IPS-NIHi11 (cell line): ENCODE data around the gene METRNL.

Experiments
- DNase-seq: peaks from one replicate; pipeline ENCODE4 v3.0.0; 2012; ENCODE audit warnings: mixed read lengths, low spot score

The METRNL gene

GRCh38 chr17:83092186-83092585, 12.8 kb downstream of the METRNL start:
- DNase-seq: no peak

- no peak for DNase-seq
Measured at GRCh38 chr17:83092931-83093330, 13.5 kb downstream of the METRNL start.

GRCh38 chr17:83093506-83093905, 14.1 kb downstream of the METRNL start:
- DNase-seq: no peak

- no peak for DNase-seq
Measured at GRCh38 chr17:83094291-83094690, 14.9 kb downstream of the METRNL start.

GRCh38 chr17:83095016-83095415, 15.6 kb downstream of the METRNL start:
- DNase-seq: no peak

GRCh38 chr17:83096401-83097224, 17.2 kb downstream of the METRNL start:
- no peak for DNase-seq

- DNase-seq: no peak
Measured at GRCh38 chr17:83097831-83098230, 18.4 kb downstream of the METRNL start.

- DNase-seq: no peak
Measured at GRCh38 chr17:83098241-83099085, 19.1 kb downstream of the METRNL start.

- no peak for DNase-seq
Measured at GRCh38 chr17:83099086-83099555, 19.7 kb downstream of the METRNL start.

GRCh38 chr17:83099570-83100181, 20.3 kb downstream of the METRNL start:
- no peak for DNase-seq

GRCh38 chr17:83100220-83100852, 20.9 kb downstream of the METRNL start:
- DNase-seq: no peak

- no peak for DNase-seq
Measured at GRCh38 chr17:83100853-83101391, 21.5 kb downstream of the METRNL start.

- no peak for DNase-seq
Measured at GRCh38 chr17:83101805-83102480, 22.5 kb downstream of the METRNL start.

- DNase-seq: peak; percentile 69
Measured at GRCh38 chr17:83103200-83103942, 24.0 kb downstream of the METRNL start.

- DNase-seq: no peak
Measured at GRCh38 chr17:83103943-83104311, 24.5 kb downstream of the METRNL start.

- DNase-seq: no peak
Measured at GRCh38 chr17:83104577-83105505, 25.4 kb downstream of the METRNL start.

- no peak for DNase-seq
Measured at GRCh38 chr17:83105512-83105911, 26.1 kb downstream of the METRNL start.

- DNase-seq: no peak
Measured at GRCh38 chr17:83106056-83106588, 26.7 kb downstream of the METRNL start.
